ENCODE data around the gene ZSCAN25. TPM values are rescaled to one million over a fixed set of nuclear protein-coding genes. Genes with fewer than 3 reads are reported as not detected.

The ZSCAN25 gene
- total RNA-seq, 1 donor from 2014 or later = 23.8 TPM

DNA sequence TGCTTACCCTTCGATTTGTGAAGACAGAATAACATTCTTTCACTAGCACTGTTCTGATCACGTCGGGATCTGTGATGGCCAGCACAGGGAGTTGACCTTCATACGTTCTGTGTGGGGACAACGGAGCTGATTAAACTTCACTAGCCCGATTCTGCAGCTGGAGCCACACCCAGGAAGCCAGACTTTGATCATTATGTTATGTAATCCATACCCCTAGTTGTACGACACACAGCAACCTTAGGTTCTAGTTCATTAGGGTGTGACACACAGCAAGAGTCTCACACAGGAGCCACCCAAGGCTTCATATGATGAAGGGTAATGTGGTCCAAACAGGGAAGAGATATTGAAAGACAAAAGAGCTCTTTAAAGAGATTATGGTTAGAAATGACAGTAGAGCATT lies 55.8 kb downstream of the ZSCAN25 start:
- H3K4me1 Mint-ChIP-seq (ENCODE audit: unreplicated experiment) = no peaks in the 10 kb centered on the region
- H3K4me3 Mint-ChIP-seq (ENCODE audit: unreplicated experiment) = no peak overlapping the region
- no peaks in the 10 kb centered on the region for H3K27me3 Mint-ChIP-seq (ENCODE audit: unreplicated experiment)
- no peak overlapping the region for H3K27ac Mint-ChIP-seq (ENCODE audit: unreplicated experiment)
- no peaks in the 10 kb centered on the region for H3K36me3 Mint-ChIP-seq (ENCODE audit: low read depth, unreplicated experiment)
- no peak for DNase-seq (ENCODE audit: low spot score)
- TF ChIP-seq CTCF (IDR thresholded peaks at IDR 0.05; ENCODE audit: unreplicated experiment) = no peak
- H3K9me3 Mint-ChIP-seq (ENCODE audit: unreplicated experiment) = no peaks in the 10 kb centered on the region

DNA sequence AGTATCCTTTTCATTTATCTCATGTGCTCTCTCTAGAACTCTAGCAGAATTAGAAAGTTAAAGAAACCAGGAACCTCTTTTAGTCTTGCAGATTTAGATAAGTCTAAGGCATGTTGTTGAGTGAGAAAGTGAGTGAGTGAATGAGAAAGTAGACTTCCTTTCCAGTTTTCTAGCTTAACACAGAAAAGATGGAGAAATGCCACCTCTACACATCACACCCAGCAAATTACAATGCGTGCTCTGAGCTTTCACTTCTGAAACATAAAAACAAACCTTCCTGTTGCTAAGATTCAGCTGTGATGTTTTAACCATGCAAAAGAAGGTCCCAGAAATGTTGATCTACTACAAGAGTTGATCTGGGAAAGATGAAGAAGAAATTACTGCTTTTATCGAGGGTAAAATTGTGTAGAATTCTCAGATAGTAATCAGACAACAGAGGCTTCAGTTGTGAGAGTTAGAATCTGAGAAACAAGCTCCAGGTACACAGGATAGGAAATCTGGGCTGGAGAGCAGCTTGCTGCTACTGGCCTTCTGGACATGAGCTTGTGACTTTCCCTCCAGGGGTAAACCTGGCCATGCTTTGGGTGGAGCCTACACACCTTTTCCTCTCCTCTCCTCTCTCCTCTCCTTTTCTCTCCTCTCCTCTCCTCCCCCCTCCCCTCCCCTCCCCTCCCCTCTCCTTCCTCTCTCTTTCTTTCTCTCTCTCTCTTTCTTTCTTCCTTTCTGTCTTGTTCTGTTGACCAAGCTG lies 58.4 kb downstream of the ZSCAN25 start:
- Mint-ChIP-seq H3K36me3 (ENCODE audit: low read depth, unreplicated experiment) (peaks cover 1% of the 10 kb centered on the region), H3K27ac (ENCODE audit: unreplicated experiment) (no peak overlapping the region), H3K4me3 (ENCODE audit: unreplicated experiment) (no peak overlapping the region), H3K9me3 (ENCODE audit: unreplicated experiment) (no peaks in the 10 kb centered on the region), H3K27me3 (ENCODE audit: unreplicated experiment) (no peaks in the 10 kb centered on the region), H3K4me1 (ENCODE audit: unreplicated experiment) (peaks cover 7% of the 10 kb centered on the region)
- DNase-seq (ENCODE audit: low spot score) = no peak
- no peak for TF ChIP-seq CTCF (IDR thresholded peaks at IDR 0.05; ENCODE audit: unreplicated experiment)

DNA sequence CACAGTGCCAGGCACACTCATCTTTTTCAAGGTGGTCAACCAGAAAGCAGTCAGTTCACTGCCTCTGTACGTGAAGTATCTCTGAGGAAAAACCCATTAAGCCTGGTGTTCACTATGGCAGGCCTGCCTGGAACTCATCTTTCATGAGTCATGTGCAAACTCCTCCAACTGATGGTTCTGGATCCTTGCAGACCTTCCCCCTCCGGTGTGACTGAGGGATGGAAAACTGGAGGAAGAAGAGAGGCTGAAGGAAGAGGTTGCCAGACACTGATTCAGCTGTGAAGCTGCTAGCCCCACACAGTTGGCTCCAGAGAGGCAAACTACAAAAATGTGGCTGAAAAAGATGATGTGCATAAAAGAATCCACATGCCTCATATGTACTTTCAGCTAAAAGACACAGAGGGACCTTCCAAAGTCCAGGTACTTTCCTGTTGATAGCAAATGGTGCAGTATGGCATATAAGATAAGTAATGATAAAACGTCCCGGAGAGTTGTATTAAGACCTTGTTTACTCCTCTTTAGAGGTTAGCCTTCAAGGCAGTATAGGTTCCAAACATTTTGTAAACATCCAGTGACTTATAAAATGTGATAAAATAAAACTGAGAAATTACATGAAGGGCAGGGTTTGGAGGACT lies 60.4 kb downstream of the ZSCAN25 start:
- DNase-seq (ENCODE audit: low spot score) = no peak
- Mint-ChIP-seq H3K27me3 (ENCODE audit: unreplicated experiment) (peaks cover 2% of the 10 kb centered on the region), H3K4me1 (ENCODE audit: unreplicated experiment) (peaks cover 9% of the 10 kb centered on the region), H3K9me3 (ENCODE audit: unreplicated experiment) (no peaks in the 10 kb centered on the region), H3K4me3 (ENCODE audit: unreplicated experiment) (no peak overlapping the region), H3K27ac (ENCODE audit: unreplicated experiment) (no peak overlapping the region), H3K36me3 (ENCODE audit: low read depth, unreplicated experiment) (peaks cover 8% of the 10 kb centered on the region)
- TF ChIP-seq CTCF (IDR thresholded peaks at IDR 0.05; ENCODE audit: unreplicated experiment) = no peak

DNA sequence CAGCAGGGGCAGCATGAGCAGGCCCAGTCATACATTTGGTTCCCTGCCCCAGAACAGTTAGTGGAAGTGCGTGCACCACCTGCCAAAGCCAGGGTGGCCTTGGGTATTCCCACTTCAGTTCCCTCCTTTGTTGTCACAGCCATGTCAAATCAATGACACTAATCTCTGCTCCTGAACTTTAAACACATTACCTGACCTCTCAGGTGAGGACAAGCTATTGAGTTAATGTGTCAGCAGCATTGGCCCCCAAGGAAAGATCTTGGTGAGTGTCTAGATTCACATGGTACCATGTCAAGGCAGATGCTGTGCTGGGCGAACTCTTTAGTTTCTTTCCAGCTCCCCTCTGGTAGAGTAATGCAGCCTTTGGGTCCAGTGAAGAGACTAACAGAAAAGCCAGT lies 60.9 kb downstream of the ZSCAN25 start:
- Mint-ChIP-seq H3K4me1 (ENCODE audit: unreplicated experiment) (peaks cover 9% of the 10 kb centered on the region), H3K36me3 (ENCODE audit: low read depth, unreplicated experiment) (peaks cover 11% of the 10 kb centered on the region), H3K4me3 (ENCODE audit: unreplicated experiment) (no peak overlapping the region), H3K9me3 (ENCODE audit: unreplicated experiment) (no peaks in the 10 kb centered on the region), H3K27me3 (ENCODE audit: unreplicated experiment) (peaks cover 4% of the 10 kb centered on the region), H3K27ac (ENCODE audit: unreplicated experiment) (no peak overlapping the region)
- no peak for DNase-seq (ENCODE audit: low spot score)
- no peak for TF ChIP-seq CTCF (IDR thresholded peaks at IDR 0.05; ENCODE audit: unreplicated experiment)

DNA sequence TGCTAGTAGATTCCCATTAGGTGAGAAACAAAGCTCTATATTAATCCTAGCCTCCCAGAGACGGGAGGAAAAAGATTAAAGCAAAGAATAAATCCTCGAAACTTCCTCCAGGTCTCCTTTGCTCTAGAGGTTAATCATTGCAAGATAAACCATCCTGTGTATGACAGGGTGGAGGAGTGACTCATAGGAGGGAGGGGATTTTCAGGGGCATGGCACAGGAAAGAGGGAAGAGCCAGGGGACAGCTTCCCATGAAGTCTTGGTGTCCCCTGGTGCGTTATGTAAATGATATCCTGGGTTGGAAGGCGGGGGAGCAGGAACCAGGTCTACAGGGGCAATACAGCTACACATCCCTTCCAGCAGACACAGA lies 62.3 kb downstream of the ZSCAN25 start:
- Mint-ChIP-seq H3K27ac (ENCODE audit: unreplicated experiment) (no peak overlapping the region), H3K4me3 (ENCODE audit: unreplicated experiment) (no peak overlapping the region)
- DNase-seq (ENCODE audit: low spot score) = no peak

More for the DNA sequence above, 62.3 kb downstream of the ZSCAN25 start:
- Mint-ChIP-seq H3K36me3 (ENCODE audit: low read depth, unreplicated experiment) (peaks cover 15% of the 10 kb centered on the region), H3K27me3 (ENCODE audit: unreplicated experiment) (peaks cover 4% of the 10 kb centered on the region), H3K9me3 (ENCODE audit: unreplicated experiment) (no peaks in the 10 kb centered on the region), H3K4me1 (ENCODE audit: unreplicated experiment) (peaks cover 9% of the 10 kb centered on the region)
- TF ChIP-seq CTCF (IDR thresholded peaks at IDR 0.05; ENCODE audit: unreplicated experiment) = no peak

All from endothelial cell (in vitro differentiated cells).